K562 (cell line): ENCODE measurements around the gene RHBDD1. TPM values are rescaled to one million over a fixed set of nuclear protein-coding genes. Genes with fewer than 3 reads are reported as not detected.

Experiments
- ATF1 ChIP-seq, 2 experiments: fragments of 450-650 bp in 1 of 2; IDR thresholded peaks; 2 replicates each; pipeline ENCODE4 v1.6.1; 2016; ENCODE audit warnings: missing compliant biosample characterization in 1 of 2, missing genetic modification characterization in 1 of 2
- polyA plus RNA-seq, 8 experiments: library from polyadenylated mRNA; depleted of rRNA in 4 of 8; stranded (reverse) in 5 of 8; unstranded in 3 of 8; fragments of >200 nt; fragmentation: Nextera tagmentation in 2 of 8; fragmentation: Illumina TruSeq in 1 of 8; extraction: Ambion mirVana in 2 of 8; extraction: Trizol in 1 of 8; gene quantifications; 2 replicates each; pipeline versions ENCODE4 v1.2.1 to v1.2.3, GENCODE V29; 2011 to 2014; ENCODE audit warnings: inconsistent platforms in 1 of 8, missing spikeins in 1 of 8
- total RNA-seq, 7 experiments: library from RNA; depleted of rRNA in 6 of 7; stranded (reverse); fragments of >200 nt in 6 of 7; fragmentation: Illumina TruSeq in 2 of 7; extraction: Trizol in 2 of 7; gene quantifications; 2 replicates each; pipeline versions ENCODE4 v1.2.1 to v1.2.3, GENCODE V29; 2011 to 2021; ENCODE audit warnings: low replicate concordance in 1 of 7
- TF ChIP-seq, protein P1 (sequence below), 2 experiments: fragments of 450-650 bp; IDR thresholded peaks; 2 replicates each; pipeline ENCODE4 v1.6.1; 2016; ENCODE audit warnings: mild to moderate bottlenecking in 2 of 2, borderline replicate concordance in 1 of 2, low read depth in 1 of 2, moderate library complexity in 1 of 2

RHBDD1 gene
- total and polyA plus RNA-seq, 9 of the 15 experiments (the other 6 are each of a cell fraction or from before 2014, with no cell fraction given): 4.8 to 34.8 (median 15.6) TPM

DNA sequence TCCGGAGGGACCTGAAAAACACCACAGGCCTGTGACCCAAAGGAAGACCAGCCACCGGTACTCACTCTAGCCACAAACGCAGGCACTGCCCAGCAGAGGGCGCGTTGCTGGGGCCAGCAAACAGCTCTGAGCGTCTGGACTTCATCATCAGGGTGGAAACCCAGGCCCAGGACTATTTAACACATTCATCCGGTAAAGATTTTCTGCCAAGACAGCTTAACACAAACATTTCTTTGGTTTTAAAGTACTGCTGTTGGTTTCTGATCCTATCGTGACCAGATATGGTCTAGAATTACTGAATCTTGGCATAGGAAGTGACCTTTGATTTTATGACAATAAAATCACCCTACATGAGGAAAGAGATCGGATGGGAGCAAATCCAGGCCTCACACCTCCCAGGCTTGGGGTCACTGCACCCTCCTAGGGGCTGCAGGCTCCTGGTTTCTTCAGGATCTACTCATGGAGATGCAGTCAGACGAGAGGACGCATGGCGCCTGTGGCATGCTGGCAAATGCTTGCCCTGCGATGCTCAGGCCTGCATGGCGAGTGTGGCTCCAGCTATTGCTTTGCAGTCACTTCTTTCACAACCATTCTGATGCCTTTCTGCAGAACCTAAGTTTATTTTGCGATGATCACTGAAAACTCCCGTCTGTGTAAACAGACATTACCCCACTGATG, 197.8 kb downstream of the RHBDD1 start (continued):
- TF ChIP-seq, protein P1, sequence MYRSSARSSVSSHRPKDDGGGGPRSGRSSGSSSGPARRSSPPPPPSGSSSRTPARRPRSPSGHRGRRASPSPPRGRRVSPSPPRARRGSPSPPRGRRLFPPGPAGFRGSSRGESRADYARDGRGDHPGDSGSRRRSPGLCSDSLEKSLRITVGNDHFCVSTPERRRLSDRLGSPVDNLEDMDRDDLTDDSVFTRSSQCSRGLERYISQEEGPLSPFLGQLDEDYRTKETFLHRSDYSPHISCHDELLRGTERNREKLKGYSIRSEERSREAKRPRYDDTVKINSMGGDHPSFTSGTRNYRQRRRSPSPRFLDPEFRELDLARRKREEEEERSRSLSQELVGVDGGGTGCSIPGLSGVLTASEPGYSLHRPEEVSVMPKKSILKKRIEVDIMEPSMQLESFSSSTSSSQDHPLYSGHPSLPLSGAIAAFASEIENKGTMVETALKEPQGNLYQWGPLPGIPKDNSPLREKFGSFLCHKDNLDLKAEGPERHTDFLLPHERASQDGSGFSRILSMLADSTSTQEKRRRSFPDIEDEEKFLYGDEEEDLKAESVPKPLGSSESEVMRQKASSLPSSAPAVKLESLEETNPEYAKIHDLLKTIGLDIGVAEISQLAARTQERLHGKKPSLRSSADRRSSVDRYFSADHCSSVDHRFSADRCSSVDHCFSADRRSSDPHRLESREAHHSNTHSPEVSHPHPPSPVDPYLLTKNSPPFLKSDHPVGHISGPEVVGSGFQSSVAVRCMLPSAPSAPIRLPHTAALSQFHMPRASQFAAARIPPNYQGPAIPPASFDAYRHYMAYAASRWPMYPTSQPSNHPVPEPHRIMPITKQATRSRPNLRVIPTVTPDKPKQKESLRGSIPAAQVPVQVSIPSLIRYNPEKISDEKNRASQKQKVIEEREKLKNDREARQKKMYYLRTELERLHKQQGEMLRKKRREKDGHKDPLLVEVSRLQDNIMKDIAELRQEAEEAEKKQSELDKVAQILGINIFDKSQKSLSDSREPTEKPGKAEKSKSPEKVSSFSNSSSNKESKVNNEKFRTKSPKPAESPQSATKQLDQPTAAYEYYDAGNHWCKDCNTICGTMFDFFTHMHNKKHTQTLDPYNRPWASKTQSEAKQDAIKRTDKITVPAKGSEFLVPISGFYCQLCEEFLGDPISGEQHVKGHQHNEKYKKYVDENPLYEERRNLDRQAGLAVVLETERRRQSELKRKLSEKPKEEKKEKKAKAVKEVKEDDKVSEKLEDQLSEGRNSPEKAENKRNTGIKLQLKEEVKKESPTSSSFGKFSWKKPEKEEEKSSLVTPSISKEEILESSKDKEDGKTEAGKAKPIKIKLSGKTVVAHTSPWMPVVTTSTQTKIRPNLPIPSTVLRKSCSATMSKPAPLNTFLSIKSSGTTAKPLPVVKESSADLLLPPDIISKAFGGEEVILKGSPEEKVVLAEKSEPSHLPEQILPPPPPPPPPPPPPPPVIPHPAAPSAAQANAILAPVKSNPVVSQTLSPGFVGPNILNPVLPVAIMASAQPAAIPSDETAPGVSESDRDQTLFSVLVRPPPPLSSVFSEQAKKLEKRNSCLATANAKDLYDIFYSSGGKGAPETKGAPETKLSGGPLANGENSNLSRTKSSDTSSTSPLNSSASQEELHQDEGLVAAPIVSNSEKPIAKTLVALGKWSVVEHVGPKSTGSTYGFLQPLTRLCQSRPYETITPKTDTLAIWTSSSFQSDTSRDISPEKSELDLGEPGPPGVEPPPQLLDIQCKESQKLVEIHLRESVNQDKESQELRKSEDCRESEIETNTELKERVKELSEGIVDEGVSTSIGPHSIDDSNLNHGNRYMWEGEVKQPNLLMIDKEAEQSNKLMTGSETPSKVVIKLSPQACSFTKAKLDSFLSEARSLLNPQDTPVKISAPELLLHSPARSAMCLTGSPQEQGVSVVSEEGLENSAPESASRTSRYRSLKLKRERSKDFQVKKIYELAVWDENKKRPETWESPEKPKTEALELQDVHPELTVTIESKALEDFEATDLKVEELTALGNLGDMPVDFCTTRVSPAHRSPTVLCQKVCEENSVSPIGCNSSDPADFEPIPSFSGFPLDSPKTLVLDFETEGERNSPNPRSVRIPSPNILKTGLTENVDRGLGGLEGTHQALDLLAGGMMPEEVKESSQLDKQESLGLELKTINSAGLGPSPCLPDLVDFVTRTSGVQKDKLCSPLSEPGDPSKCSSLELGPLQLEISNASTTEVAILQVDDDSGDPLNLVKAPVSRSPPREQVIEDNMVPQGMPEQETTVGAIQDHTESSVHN (IDR thresholded peaks at IDR 0.05; ENCODE audit: borderline replicate concordance in 1 of 2, low read depth in 1 of 2): no peak
- TF ChIP-seq ATF1 (CRISPR knock-in tag; IDR thresholded peaks at IDR 0.05) (no peak), ATF1 (tag; IDR thresholded peaks at IDR 0.05) (no peak)
- TF ChIP-seq, all 486 proteins: peak for 5
